ENCODE results near the gene INPP5D. TPM values are rescaled to one million over a fixed set of nuclear protein-coding genes. Genes with fewer than 3 reads are reported as not detected.
A peak's percentile ranks its signal among the peaks of the same experiment; 100 is the strongest.

The INPP5D gene
- total and polyA plus RNA-seq, 2 of the 13 experiments (the other 11 are each of a cell fraction or from before 2014, with no cell fraction given): 16.7 to 18.0 TPM

DNA sequence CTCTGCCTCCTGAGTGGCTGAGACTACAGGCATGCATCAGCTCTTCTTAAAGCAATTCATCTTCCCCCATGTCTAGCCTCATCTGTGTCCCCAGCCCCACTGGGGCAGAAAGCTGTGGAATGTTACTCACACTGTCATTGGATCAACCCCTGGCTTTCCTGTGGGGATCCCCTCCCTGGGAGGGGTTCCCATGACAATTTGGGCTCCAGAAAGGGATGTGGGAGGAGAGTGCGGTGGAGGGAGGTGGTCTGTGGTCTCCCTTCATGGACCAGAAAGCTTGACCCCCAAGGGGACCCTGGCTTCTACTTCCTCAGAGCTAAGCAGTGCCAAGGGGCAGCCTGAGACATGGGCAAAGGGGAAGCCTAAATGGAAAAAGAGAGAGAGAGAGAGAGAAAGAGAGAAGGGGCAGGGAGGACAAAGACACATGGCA, 48.4 kb upstream of the INPP5D start:
- peak overlapping the region; percentile 66 to 93 (median 80) for H3K4me3 ChIP-seq (replicated peaks in 1 of 3; ENCODE audit: insufficient read depth in 1 of 3, low read depth in 2 of 3, low read length in 3 of 3)
- H3K9ac ChIP-seq (ENCODE audit: insufficient read depth, low read depth, low read length): peak overlapping the region; percentile 88
- TF ChIP-seq DR1 (CRISPR knock-in tag; IDR thresholded peaks at IDR 0.05): no peak
- TF ChIP-seq CREM (IDR thresholded peaks at IDR 0.05): no peak
- TF ChIP-seq CREM (CRISPR knock-in tag; IDR thresholded peaks at IDR 0.05): no peak
- TF ChIP-seq ZMYM2 (CRISPR knock-in tag; IDR thresholded peaks at IDR 0.05): 0 out of 2 replicates have a peak, but pooled peaks have one; percentile 1
- TF ChIP-seq MAX (IDR thresholded peaks at IDR 0.05): 0 out of 2 replicates have a peak, but pooled peaks have one; percentile 8
- TF ChIP-seq TGIF2 (CRISPR knock-in tag; IDR thresholded peaks at IDR 0.05): 0 out of 2 replicates have a peak, but pooled peaks have one; percentile 28
- H4K20me1 ChIP-seq (ENCODE audit: insufficient read depth, low read length): no peaks in the 10 kb centered on the region
- 100% methylated on average over 1 of the region's 1 CpG for WGBS (ENCODE audit: low lambda C conversion rate)
- H2AFZ ChIP-seq (ENCODE audit: low read length): no peak overlapping the region
- BruUV-seq (replicated peaks): no TSS peak
- peak overlapping the region; percentile 87 for H3K4me2 ChIP-seq (ENCODE audit: low read depth, low read length)
- peaks cover 0 to 7% of the 10 kb centered on the region in 2 experiments; a peak in 1 of 5 replicates for H3K36me3 ChIP-seq (replicated peaks in 1 of 2; ENCODE audit: control insufficient read depth in 1 of 2, insufficient read depth in 2 of 2, low read length in 2 of 2)
- ChIA-PET POLR2A (interaction anchor here (1.1 to 3.1 kb wide), 6 partner anchors 12 to 139 kb away, joined by 5 to 24 read pairs (median 9); partner anchors contain the start of gene INPP5D), CTCF (ENCODE audit: low intra/inter-chr PET ratio, low total read pairs) (no interaction called here)
- ATAC-seq: no peak
- H3K27ac ChIP-seq (ENCODE audit: extremely low read length, insufficient read depth, low read length): peak overlapping the region; percentile 93
- H3K27me3 ChIP-seq (ENCODE audit: control insufficient read depth in 1 of 2, insufficient read depth in 2 of 2, low read length in 2 of 2): no peaks in the 10 kb centered on the region; a peak in 1 of 5 replicates
- H3K4me1 ChIP-seq (ENCODE audit: insufficient read depth, low read length): peaks cover 42% of the 10 kb centered on the region
- FAIRE-seq: no peak
- peaks cover 21% of the 10 kb centered on the region for H3K79me2 ChIP-seq (ENCODE audit: insufficient read depth, low read length)
- intact Hi-C loops (cut with micrococcal nuclease; ENCODE audit: unreplicated experiment) (loop anchor here (1.0 to 5.0 kb wide), 3 partner anchors 18 to 241 kb away; partner anchors contain the start of gene ATG16L1), in situ Hi-C loops (cut with HindIII; ENCODE audit: extremely low pct_ligation_motif_present, low pct_unique_long_range_greater_than_20kb) (no loop called here)
- no peak for DNase-seq (ENCODE audit: low spot score)
- H3K9me3 ChIP-seq (ENCODE audit: low read length): no peaks in the 10 kb centered on the region

DNA sequence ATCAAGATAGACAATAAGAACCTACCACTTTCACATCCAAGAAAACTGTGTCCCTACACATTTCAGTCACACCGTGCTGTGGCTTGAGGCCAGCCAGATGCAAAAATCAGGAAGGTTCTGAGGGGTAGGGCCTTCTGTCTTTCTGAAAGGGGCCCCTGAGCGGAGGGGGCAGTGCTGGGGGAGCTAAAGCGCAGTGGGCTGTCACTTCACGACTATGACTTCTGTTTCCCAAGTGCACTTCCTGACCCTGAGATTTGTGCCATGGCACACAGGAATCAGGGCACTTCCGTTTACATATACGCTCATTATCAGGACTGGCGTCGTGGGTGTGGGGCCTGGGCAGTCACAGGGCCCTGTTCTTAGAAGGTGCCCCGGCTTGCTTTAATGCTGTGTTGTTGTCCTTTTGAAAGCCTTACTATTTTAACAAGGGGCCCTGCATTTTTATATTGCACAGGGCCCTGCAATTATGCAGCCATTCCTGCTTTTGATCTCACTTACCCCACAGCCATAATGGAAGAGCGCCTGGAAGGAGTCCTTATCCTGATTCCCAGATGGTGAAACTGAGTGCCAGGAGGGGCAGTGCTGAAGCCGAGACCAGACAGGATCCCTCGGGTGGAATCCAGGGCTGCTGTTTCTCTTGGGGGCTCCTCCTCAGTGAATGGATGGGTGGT, 47.7 kb upstream of the INPP5D start:
- Histone ChIP-seq H3K9ac (ENCODE audit: insufficient read depth, low read depth, low read length) (peak overlapping the region; percentile 88), H3K4me3 (replicated peaks in 1 of 3; ENCODE audit: insufficient read depth in 1 of 3, low read depth in 2 of 3, low read length in 3 of 3) (peak overlapping the region; percentile 66 to 93 (median 80)), H3K27ac (ENCODE audit: extremely low read length, insufficient read depth, low read length) (peak overlapping the region; percentile 93), H3K4me2 (ENCODE audit: low read depth, low read length) (peak overlapping the region; percentile 87), H3K27me3 (ENCODE audit: control insufficient read depth in 1 of 2, insufficient read depth in 2 of 2, low read length in 2 of 2) (no peaks in the 10 kb centered on the region; a peak in 1 of 5 replicates), H2AFZ (ENCODE audit: low read length) (no peak overlapping the region), H3K79me2 (ENCODE audit: insufficient read depth, low read length) (peaks cover 21% of the 10 kb centered on the region), H3K36me3 (replicated peaks in 1 of 2; ENCODE audit: control insufficient read depth in 1 of 2, insufficient read depth in 2 of 2, low read length in 2 of 2) (peaks cover 0 to 4% of the 10 kb centered on the region in 2 experiments; a peak in 1 of 5 replicates), H3K9me3 (ENCODE audit: low read length) (no peaks in the 10 kb centered on the region), H3K4me1 (ENCODE audit: insufficient read depth, low read length) (peaks cover 42% of the 10 kb centered on the region), H4K20me1 (ENCODE audit: insufficient read depth, low read length) (no peaks in the 10 kb centered on the region)
- FAIRE-seq (peak; percentile 49), DNase-seq (ENCODE audit: low spot score) (peak; percentile 65), ATAC-seq (peak; percentile 53)
- 5% methylated on average over 12 of the region's 12 CpGs for WGBS (ENCODE audit: low lambda C conversion rate)
- POLR2A ChIA-PET: interaction anchor here (0.8 to 3.1 kb wide), 17 partner anchors 10 to 166 kb away, joined by 3 to 24 read pairs (median 4); partner anchors contain the start of genes INPP5D and SNORC
- intact Hi-C loops (cut with micrococcal nuclease; ENCODE audit: unreplicated experiment) (loop anchor here (1.0 to 5.0 kb wide), 3 partner anchors 17 to 240 kb away; partner anchors contain the start of gene ATG16L1), in situ Hi-C loops (cut with HindIII; ENCODE audit: extremely low pct_ligation_motif_present, low pct_unique_long_range_greater_than_20kb) (no loop called here)
- BruUV-seq (replicated peaks): TSS peak; percentile 75
- CTCF ChIA-PET (ENCODE audit: low intra/inter-chr PET ratio, low total read pairs): interaction anchor here (1.4 kb wide), 1 partner anchor 16 kb away, joined by 5 read pairs; no protein-coding TSS in a partner anchor
- no peak for TF ChIP-seq KLF9 (CRISPR knock-in tag; IDR thresholded peaks at IDR 0.05; ENCODE audit: low read depth)
- TF ChIP-seq KLF11 (CRISPR knock-in tag; IDR thresholded peaks at IDR 0.05): 0 out of 2 replicates have a peak, but pooled peaks have one; percentile 6
- peak; percentile 74 for TF ChIP-seq ZBTB43 (CRISPR knock-in tag; conservative IDR thresholded peaks at IDR 0.05)
- TF ChIP-seq ZNF263 (CRISPR knock-in tag; IDR thresholded peaks at IDR 0.05): no peak
- TF ChIP-seq CEBPZ (IDR thresholded peaks at IDR 0.05; ENCODE audit: low read length): no peak
- no peak for TF ChIP-seq ZFP36L2 (CRISPR knock-in tag; IDR thresholded peaks at IDR 0.05)
